HK-2 (cell line): ENCODE results near the gene HADH.
"Not testable (repeated sequence)": the region's sequence is repeated elsewhere in the genome, so short reads cannot be mapped to it uniquely, and the experiment has no call there.

Experiments used
- DNase-seq: peaks from one replicate; pipeline ENCODE4 v3.0.0-alpha.2; 2018; ENCODE audit not compliant: unreplicated experiment

The HADH gene

GRCh38 chr4:108031427-108032083 lies 41.9 kb downstream of the HADH start:
- no peak for DNase-seq

- DNase-seq: no peak
Observed at GRCh38 chr4:108033348-108033747, 43.7 kb downstream of the HADH start.

GRCh38 chr4:108034565-108034964 lies 44.9 kb downstream of the HADH start:
- no peak for DNase-seq

GRCh38 chr4:108035691-108036090 lies 46.0 kb downstream of the HADH start:
- no peak for DNase-seq

GRCh38 chr4:108036213-108036612 lies 46.5 kb downstream of the HADH start:
- no peak for DNase-seq

- DNase-seq: no peak
Observed at GRCh38 chr4:108037884-108038283, 48.2 kb downstream of the HADH start.

GRCh38 chr4:108042927-108043326 lies 53.2 kb downstream of the HADH start:
- DNase-seq: no peak

GRCh38 chr4:108043526-108043925 lies 53.8 kb downstream of the HADH start:
- no peak for DNase-seq

GRCh38 chr4:108044951-108045686 lies 55.4 kb downstream of the HADH start:
- DNase-seq: no peak

GRCh38 chr4:108045687-108046024 lies 56.0 kb downstream of the HADH start:
- no peak for DNase-seq

GRCh38 chr4:108047199-108047598 lies 57.5 kb downstream of the HADH start:
- no peak for DNase-seq

- DNase-seq: no peak
Observed at GRCh38 chr4:108048157-108048556, 58.5 kb downstream of the HADH start.

GRCh38 chr4:108048997-108049396 lies 59.3 kb downstream of the HADH start:
- DNase-seq: no peak

GRCh38 chr4:108049406-108049805 lies 59.7 kb downstream of the HADH start:
- DNase-seq: no peak

- DNase-seq: not testable (repeated sequence)
Observed at GRCh38 chr4:108050166-108051111, 60.8 kb downstream of the HADH start.

GRCh38 chr4:108051343-108051742 lies 61.7 kb downstream of the HADH start:
- DNase-seq: no peak

GRCh38 chr4:108052558-108053120 lies 63.0 kb downstream of the HADH start:
- DNase-seq: no peak

- DNase-seq: no peak
Observed at GRCh38 chr4:108053251-108053711, 63.6 kb downstream of the HADH start.

GRCh38 chr4:108054025-108054638 lies 64.4 kb downstream of the HADH start:
- no peak for DNase-seq

GRCh38 chr4:108055787-108056186 lies 66.1 kb downstream of the HADH start:
- no peak for DNase-seq

GRCh38 chr4:108056418-108056817 lies 66.7 kb downstream of the HADH start:
- no peak for DNase-seq
